ENCODE data around the gene OR7D4. TPM values are rescaled to one million over a fixed set of nuclear protein-coding genes. Genes with fewer than 3 reads are reported as not detected.
A peak's percentile ranks its signal among the peaks of the same experiment; 100 is the strongest.
"Not testable (repeated sequence)": the region's sequence is repeated elsewhere in the genome, so short reads cannot be mapped to it uniquely, and the experiment has no call there.

The OR7D4 gene
- total RNA-seq, 1 experiment from 2014 or later: not detected

GRCh38 chr19:9205501-9206113, 13.8 kb downstream of the OR7D4 start:
- H3K9me3 ChIP-seq (ENCODE audit: control insufficient read depth in 1 of 2, insufficient read depth in 1 of 2, low read depth in 1 of 2, low read length in 2 of 2): no peaks in the 10 kb centered on the region
- no peak overlapping the region for H3K9ac ChIP-seq (ENCODE audit: low read length)
- peak; percentile 85 for ATAC-seq
- no peak overlapping the region for H3K4me2 ChIP-seq (ENCODE audit: low read length)
- CTCF ChIA-PET: interaction anchor here (0.6 to 1.2 kb wide), 10 partner anchors 16 to 710 kb away, joined by 3 to 7 read pairs (median 4); partner anchors contain the start of gene ZNF121
- H3K9me2 ChIP-seq (ENCODE audit: insufficient read depth): no peaks in the 10 kb centered on the region
- H3K27ac ChIP-seq (ENCODE audit: low read depth, low read length): no peak overlapping the region
- no peaks in the 10 kb centered on the region for H4K20me1 ChIP-seq (ENCODE audit: insufficient read depth)
- no peak overlapping the region for H3K4me3 ChIP-seq (replicated peaks in 1 of 2; ENCODE audit: low read depth in 1 of 2, low read length in 2 of 2)
- intact Hi-C loops (cut with micrococcal nuclease): loop anchor here (1.0 to 10.0 kb wide), 4 partner anchors 229 to 642 kb away; partner anchors contain the start of gene ZNF266
- no peaks in the 10 kb centered on the region for H3K4me1 ChIP-seq (ENCODE audit: control insufficient read depth in 1 of 2, insufficient read depth in 2 of 2, low read length in 2 of 2)
- H3K79me2 ChIP-seq (ENCODE audit: insufficient read depth, low read length): no peaks in the 10 kb centered on the region
- RAD21 ChIA-PET (ENCODE audit: low non-redundant PET in 1 of 2, low total read pairs in 2 of 2, uncharacterized antibody in 2 of 2, unreplicated experiment in 2 of 2): interaction anchor here in 1 of 2 experiments (0.6 to 1.5 kb wide), 2 partner anchors 590 to 624 kb away, joined by 3 to 4 read pairs; no protein-coding TSS in a partner anchor
- POLR2A ChIA-PET: interaction anchor here (1.3 kb wide), 1 partner anchor 17 kb away, joined by 3 read pairs; no protein-coding TSS in a partner anchor
- no TSS peak for BruUV-seq (replicated peaks)
- DNase-seq (ENCODE audit: low read depth, low spot score): peak; percentile 34
- H3K27me3 ChIP-seq (ENCODE audit: insufficient read depth, low read length): no peaks in the 10 kb centered on the region
- no peaks in the 10 kb centered on the region for H3K36me3 ChIP-seq (ENCODE audit: control insufficient read depth in 1 of 2, insufficient read depth in 2 of 2, low read length in 2 of 2)
- peak; percentile 82 for TF ChIP-seq RAD21 (IDR thresholded peaks at IDR 0.05; ENCODE audit: low read depth)
- TF ChIP-seq CTCF (IDR thresholded peaks at IDR 0.05 in 2 of 3, conservative IDR thresholded peaks at IDR 0.05 in 1 of 3; ENCODE audit: borderline replicate concordance in 1 of 3, insufficient read depth in 1 of 3, low read depth in 2 of 3, low read length in 2 of 3): peak; percentile 47 to 83 (median 76); a peak in 5 of 6 replicates
- TF ChIP-seq EZH2phosphoT487 (IDR thresholded peaks at IDR 0.05; ENCODE audit: borderline replicate concordance): no peak
- H2AFZ ChIP-seq (ENCODE audit: low read depth, low read length, poor library complexity, severe bottlenecking): no peak overlapping the region

GRCh38 chr19:9198044-9198443, 21.3 kb downstream of the OR7D4 start:
- intact Hi-C loops (cut with micrococcal nuclease); RAD21 ChIA-PET (ENCODE audit: low non-redundant PET in 1 of 2, low total read pairs in 2 of 2, uncharacterized antibody in 2 of 2, unreplicated experiment in 2 of 2); H3K9ac ChIP-seq (ENCODE audit: low read length); H2AFZ ChIP-seq (ENCODE audit: low read depth, low read length, poor library complexity, severe bottlenecking); POLR2A ChIA-PET; H3K27ac ChIP-seq (ENCODE audit: low read depth, low read length); DNase-seq (ENCODE audit: low read depth, low spot score); ATAC-seq; BruUV-seq (replicated peaks); H3K4me1 ChIP-seq (ENCODE audit: control insufficient read depth in 1 of 2, insufficient read depth in 2 of 2, low read length in 2 of 2); H3K79me2 ChIP-seq (ENCODE audit: insufficient read depth, low read length); H4K20me1 ChIP-seq (ENCODE audit: insufficient read depth); H3K36me3 ChIP-seq (ENCODE audit: control insufficient read depth in 1 of 2, insufficient read depth in 2 of 2, low read length in 2 of 2); H3K9me2 ChIP-seq (ENCODE audit: insufficient read depth); CTCF ChIA-PET; H3K27me3 ChIP-seq (ENCODE audit: insufficient read depth, low read length); H3K9me3 ChIP-seq (ENCODE audit: control insufficient read depth in 1 of 2, insufficient read depth in 1 of 2, low read depth in 1 of 2, low read length in 2 of 2); H3K4me2 ChIP-seq (ENCODE audit: low read length); H3K4me3 ChIP-seq (replicated peaks in 1 of 2; ENCODE audit: low read depth in 1 of 2, low read length in 2 of 2): not testable (repeated sequence)
